ENCODE data around the gene WDR27.

DNA sequence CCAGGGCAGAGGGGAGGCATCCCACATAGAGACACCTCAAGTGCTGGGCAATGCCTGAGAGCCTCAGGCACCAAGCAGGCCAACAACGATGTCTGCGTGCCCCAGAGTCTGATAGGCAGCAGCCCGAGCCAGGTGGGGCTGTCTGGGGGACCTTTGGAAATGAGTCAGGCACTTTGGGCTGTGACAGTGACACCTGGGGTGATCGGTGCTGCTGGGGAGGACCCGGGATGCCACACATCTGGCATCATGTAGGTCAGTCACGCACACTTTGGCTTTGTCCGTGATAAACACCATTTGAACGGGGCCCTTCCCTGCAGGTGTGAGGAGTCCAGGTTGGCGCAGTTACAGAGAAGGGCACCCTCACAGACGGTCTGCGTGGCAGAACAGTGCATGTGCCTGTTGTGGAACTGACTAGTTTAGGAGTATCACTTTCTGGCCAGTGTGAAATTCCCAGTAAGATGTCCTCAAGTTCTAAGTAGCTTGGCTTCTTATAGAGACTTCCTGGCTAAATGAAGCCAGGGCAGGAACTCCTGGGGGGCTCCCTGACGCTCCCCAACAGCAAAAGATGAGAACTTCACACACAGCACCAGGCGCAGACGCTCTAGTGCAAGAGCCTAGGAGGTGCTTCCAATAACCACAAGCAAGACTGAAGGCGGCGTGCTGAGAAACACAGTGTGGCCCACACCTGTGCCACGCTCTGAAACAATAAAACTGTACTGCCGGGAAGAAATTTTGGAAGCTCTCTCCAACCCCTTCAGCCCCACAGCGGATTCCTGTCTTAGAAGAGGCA, 134.7 kb downstream of the WDR27 start:
- TF ChIP-seq, protein P1, sequence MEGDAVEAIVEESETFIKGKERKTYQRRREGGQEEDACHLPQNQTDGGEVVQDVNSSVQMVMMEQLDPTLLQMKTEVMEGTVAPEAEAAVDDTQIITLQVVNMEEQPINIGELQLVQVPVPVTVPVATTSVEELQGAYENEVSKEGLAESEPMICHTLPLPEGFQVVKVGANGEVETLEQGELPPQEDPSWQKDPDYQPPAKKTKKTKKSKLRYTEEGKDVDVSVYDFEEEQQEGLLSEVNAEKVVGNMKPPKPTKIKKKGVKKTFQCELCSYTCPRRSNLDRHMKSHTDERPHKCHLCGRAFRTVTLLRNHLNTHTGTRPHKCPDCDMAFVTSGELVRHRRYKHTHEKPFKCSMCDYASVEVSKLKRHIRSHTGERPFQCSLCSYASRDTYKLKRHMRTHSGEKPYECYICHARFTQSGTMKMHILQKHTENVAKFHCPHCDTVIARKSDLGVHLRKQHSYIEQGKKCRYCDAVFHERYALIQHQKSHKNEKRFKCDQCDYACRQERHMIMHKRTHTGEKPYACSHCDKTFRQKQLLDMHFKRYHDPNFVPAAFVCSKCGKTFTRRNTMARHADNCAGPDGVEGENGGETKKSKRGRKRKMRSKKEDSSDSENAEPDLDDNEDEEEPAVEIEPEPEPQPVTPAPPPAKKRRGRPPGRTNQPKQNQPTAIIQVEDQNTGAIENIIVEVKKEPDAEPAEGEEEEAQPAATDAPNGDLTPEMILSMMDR (IDR thresholded peaks at IDR 0.05; ENCODE audit: poor library complexity): no peak
- no peak for TF ChIP-seq EZH2 (IDR thresholded peaks at IDR 0.05; ENCODE audit: borderline replicate concordance)
